GM18909 (cell line): ENCODE results near the gene CHAC2.
"Not testable (repeated sequence)": the region's sequence is repeated elsewhere in the genome, so short reads cannot be mapped to it uniquely, and the experiment has no call there.

Experiments used
- ATAC-seq: cut with Tn5 transposase; IDR thresholded peaks from one replicate; pipeline ENCODE4 v1.9.1; 2021; ENCODE audit warnings: mild to moderate bottlenecking; ENCODE audit not compliant: unreplicated experiment, poor library complexity

Gene CHAC2

DNA sequence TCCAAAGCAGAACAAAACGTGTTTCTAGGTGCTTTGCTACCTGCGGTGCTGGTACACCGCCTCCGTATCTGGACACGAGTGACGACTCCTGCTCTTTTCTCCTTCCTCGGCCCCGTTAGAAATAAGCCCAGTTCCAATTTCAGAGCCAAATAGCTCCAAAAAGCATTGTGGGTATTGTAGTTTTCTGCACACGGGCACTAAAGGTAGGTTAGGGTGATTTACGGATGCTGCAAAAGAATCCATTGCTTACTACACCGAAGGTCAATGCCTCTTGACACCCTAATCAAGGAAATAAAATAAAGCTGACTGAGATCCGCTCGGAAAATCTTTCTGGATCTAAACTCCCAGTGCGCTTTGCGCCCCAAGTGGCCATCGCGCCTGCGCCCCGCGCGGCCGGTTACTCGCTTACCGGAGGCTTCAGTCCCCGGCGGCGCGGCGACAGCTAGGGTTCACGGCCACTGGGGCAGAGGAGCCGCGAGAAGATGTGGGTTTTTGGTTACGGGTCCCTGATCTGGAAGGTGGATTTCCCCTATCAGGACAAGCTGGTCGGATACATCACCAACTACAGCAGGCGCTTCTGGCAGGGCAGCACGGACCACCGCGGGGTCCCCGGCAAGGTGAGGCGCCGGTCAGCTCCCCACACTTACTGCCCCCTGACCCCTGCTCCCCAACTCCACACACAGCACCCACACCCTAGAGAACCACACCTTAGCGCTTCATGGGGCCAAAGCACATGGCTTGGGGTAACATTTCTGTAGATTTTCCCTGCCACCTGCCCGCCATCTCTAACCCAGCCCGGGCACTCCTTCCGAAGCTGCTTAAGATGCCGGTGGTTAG, at the start of gene CHAC2:
Gene CHAC2, plus strand, starts transcription at position 400 of the 837 bp plus-strand sequence. Its CDS starts 83 bp downstream, at position 483.
- peak; percentile 93 for ATAC-seq

DNA sequence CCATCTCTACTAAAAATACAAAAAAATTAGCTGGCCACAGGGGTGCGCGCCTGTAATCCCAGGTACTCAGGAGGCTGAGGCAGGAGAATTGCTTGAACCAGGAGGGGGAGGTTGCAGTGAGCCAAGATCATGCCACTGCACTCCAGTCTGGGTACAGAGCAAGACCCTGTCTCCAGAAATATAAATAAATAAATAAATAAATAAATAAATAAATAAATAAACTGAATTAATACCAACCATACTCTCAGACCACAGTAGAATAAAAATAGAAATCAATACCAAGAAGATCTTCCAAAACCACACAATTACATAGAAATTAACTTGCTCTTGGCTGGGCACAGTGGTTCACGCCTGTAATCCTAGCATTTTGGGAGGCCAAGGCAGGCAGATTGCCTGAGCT, 46.7 kb upstream of the CHAC2 start:
- not testable (repeated sequence) for ATAC-seq

DNA sequence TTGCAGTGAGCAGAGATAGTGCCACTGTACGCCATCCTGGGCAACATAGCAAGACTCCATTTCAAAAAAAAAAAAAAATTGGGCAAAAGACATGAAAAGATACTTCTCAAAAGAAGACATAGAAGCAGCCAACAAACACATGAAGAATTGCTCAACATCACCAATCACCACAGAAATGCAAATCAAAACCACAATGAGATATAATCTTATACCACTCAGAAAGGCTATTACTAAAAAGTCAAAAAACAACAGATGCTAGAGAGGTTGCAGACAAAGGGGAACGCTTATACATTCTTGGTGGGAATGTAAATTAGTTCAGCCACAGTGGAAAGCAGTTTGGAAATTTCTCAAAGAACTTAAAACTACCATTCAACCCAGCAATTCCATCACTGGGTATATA, 43.1 kb upstream of the CHAC2 start:
- no peak for ATAC-seq

DNA sequence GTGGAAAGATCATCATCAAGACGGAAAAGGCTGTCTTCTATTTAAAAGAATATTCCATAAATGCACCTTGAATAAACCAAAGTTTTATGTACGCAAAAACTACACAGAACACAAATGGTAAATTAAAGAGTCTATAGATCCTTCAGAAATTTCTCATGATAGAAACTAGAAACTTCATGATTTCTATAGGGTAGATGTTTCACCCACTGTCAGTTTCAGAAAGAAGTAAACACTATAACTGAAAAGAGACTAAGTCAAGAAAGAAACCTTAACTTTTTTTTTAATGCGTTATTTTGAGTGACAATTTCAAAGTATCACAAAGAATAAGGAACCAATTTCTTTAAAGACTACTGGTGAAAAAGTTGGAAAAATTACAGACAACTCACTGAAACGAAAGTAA, 41.9 kb upstream of the CHAC2 start:
- ATAC-seq, result no peak

DNA sequence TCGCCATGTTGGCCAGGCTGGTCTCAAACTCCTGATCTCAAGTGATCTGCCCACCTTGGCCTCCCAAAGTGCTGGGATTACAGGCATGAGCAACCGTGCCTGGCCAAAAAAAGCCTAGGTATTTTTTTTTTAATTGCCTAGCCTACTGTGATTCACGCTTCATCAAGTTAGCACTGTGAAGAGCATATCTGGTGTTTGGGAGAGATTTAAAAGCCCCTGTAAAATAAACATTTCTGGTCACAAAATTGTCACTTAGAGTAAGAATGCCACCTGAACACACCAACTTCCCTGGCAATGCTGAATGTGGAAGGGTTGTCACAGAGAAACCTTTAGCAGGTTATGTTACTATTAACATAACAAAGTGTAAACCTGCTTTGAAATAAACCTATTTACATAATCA, 39.7 kb upstream of the CHAC2 start:
- no peak for ATAC-seq

DNA sequence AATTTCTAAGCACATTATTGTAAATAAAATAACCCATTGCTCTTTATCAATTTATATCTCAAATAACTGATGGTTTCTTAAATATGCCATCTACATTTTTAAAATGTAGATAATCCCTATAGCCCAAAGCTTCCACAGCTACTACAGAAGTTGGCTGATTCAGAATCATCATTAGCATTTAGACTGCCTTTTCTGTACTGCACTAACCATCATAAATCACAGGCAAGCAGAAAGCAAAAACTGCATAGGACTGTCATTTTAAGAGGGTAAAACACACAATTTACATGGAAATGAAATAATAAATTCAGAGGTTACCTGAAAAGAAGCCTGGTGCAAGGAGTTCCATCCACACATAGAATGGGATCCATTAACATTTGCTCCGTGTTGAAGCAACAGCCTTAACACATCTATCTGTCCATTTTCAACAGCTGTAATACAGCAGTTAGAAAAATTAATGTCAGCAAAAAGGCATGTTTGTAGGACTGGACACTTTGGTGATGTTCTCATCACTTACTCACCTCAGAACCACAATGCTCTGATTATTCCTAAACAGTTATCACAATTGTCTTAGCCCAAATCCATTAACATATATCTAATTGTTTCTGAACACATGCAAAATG, 38.4 kb upstream of the CHAC2 start:
- no peak for ATAC-seq

DNA sequence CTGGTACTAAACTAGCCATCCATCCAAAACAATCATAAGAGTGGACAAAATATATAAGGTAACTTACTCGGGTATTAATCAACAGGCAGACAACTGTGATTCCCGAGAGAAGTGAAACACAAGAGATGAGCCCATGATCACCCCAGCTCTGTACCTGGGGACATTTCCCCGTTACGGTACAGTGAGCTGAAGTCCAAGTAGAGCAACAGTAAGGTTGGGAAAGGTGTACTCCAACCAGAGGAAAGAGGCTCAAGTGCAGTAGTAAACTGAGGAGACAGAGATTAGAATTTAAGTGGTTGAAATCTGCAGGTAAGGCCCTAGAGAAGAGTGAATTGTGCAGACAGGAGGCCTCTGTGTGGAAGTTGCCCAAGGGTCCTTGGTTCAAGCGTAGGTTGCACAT, 30.5 kb upstream of the CHAC2 start:
- ATAC-seq, result no peak

DNA sequence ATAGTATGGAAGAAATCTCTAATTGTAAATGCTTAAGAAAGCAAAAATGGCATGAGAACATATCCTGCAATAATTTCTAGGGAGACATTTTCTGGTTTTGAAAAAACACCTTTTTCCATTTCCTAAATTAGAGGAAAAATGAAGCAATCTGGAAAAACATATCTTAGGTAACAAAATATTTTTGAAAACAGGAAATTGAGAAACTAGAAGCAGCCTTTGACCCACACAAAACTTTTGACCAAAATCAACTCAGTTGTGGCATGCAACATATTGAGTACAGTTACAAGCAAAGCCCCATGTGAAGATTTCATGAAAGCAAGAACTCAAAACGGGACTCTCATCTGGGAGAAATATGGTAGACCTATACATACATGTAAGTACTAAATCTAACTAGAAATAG, 28.6 kb upstream of the CHAC2 start:
- no peak for ATAC-seq

DNA sequence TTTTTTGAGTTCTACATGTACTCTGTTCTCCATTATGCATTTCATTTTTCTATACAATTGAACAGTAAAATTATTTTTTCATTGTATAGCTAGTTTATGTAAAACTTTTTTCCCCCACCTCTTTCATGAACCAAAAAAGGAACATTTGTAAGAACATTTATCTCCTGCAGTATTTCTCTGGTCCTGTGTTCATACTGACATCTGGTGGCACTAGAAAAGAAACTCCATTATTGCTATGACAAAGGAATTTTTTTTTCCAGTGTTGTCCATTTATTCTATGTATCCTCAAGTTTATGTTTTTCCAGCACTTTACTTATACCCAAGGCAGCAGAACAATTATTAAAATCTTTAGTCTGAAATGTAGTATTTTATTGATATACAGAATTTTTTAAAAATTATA, 27.4 kb upstream of the CHAC2 start:
- no peak for ATAC-seq

DNA sequence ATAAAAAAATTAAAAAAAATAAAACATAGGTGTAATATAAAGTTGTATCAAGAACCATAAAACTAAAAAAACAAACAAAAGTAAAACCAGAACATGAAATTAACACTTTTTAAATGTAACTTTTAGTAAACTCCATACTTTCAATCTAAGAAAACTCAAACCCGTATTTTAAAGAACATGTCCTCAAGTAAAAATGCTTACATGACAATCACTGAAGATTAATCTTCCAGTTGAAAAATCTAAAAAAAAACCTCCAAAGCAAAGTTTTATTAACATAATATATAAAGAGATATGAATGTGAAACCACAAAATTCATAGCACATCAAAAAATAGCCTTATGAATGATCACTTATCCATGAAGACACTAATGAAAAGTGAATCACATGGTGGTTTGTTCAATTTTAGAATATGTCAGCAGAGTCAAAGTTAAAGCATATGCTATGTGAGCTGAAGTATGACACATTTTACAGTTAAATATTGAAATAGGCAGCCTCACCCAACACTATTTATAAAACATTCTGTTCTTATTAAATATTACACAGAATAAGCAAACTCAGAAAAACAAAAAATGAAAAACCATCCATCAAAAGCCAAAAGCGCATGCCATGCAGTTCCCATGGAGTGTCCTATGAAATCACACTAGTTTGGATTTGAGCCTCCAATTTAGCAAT, 23.1 kb upstream of the CHAC2 start:
- ATAC-seq, result no peak

DNA sequence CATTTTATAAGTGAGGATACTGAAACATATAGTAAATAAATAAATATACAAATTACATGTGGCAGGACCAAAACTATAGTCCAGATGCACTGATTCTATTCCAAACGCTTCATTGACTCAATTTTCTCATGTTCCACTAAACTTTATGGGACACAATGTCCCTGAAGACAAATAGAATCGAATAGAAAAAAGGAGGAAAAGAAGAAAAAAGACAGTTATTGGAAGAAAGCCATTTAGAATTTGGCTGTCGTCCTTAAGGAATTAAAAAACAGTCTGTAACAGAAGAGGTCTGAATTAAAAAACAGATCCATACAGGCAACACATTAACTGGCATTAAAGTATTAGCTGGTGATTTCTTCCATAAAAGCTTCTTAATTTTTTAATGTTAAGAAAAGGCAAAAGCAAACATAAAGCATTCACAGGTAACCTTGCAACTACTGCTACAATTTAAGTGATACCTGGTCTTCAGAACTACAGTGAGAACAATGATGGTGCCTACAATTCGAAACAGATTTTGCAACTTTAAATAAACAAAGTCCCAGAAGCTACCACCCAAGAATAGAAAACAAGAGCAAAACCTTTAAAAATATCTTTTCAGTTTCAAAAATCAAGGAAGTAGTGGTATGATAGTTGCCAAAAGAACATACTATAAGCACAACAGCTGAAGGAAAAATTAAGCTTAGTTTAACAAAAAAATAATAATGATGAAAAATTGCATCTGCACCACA, 17.4 kb upstream of the CHAC2 start:
- ATAC-seq, result no peak

DNA sequence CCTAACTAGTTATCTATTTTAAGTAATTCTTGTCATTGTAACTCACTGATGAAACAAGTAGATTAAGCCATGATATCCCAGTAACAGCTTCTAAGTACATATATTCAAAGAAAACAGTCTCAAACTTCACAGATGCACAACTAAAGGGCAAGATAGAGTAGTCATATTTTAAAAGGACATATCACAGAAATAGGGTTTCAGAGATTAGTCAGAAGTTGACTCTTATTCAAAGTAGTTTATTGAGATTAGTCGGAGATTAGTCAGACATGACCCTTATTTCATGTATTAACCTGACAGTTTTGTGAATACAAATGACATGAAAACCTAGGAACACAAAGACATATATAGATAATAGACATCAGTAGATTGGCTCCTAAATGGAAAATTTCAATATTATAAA, 15.9 kb upstream of the CHAC2 start:
- ATAC-seq, result peak; percentile 93

DNA sequence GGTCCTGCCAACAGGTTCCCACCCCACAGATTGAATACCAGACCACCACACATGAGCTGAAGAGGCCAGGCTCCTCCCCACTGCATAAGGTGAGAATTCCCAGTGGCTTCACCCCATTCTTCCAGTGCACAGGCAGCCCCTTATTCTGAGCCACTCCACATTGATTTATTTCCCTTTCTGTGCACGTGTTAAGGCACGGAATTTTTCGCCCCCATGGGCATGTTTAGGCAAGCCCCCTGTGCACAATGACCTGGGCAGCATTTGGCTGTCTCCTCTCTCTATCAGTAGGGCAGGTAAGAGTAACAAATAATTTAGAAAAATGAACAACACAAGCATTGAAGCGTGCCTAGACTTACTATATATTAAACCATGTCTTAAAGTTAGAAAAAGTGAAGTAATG, 15.2 kb upstream of the CHAC2 start:
- no peak for ATAC-seq

DNA sequence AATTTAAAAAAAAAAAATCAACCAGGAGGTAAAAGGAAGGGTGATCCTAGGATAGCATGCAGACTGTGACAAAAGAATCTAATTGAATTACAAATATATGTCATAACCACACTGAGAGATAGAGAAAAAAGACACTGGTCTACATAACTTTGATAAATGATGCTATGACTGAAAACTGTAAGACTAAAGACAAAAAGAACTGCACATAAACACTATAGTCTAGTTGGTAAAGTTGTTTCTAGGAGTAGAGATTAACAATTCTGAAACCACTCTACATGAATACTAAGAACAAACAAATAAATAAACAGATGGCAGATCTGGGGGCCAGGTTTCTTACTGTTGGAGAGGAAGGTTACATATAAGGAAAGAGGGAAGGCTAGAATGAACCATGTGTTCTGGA, 14.6 kb upstream of the CHAC2 start:
- ATAC-seq, result no peak

DNA sequence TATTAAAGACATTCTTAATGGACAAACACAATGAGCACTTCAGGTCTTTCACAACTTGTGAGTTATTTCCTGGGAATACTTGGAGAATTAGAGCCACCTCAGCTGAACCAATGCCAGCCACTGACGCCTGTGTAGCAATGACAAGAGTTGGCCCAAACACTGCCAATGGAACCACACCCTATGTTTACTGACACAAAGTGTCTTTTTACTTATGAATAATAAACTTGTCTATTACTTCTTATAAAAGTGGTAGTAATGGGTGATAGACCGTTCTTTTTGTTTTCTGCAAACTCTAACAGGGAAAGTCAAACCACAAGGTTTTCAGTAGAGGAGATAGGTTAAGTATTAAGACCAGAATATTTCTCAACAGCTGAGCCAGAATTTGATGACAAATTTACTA, 12.5 kb upstream of the CHAC2 start:
- peak; percentile 34 for ATAC-seq

DNA sequence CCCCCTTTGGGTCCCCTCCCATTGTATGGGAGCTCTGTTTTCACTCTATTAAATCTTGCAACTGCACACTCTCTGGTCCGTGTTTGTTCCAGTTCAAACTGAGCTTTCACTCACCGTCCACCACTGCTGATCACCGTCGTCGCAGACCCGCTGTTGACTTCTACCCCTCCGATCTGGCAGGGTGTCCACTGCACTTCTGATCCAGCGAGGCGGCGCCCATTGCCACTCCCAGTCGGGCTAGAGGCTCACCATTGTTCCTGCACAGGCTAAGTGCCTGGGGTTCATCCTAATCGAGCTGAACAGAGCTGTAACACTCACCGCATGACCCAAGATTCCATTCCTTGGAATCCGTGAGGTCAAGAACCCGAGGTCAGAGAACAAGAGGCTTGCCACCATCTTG, 11.0 kb upstream of the CHAC2 start:
- ATAC-seq, result no peak

DNA sequence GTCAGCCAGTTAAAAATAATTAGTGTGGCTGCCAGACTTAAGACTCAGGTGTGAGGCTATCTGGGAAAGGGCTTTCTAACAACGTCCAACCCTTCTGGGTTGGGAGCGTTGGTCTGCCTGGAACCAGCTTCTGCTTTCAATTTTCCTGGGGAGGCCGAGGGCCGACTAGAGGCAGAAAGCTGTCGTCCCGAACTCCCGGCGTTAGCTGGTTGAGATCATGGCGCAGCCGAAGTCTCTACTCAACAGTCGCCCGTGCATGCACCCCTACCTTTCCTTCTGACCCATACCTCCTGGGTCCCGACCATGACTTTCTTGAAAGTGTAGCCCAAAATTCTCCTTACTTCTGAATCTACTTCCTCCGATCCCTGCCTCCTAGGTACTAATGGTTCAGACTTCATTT, 10.4 kb upstream of the CHAC2 start:
- ATAC-seq, result not testable (repeated sequence)

DNA sequence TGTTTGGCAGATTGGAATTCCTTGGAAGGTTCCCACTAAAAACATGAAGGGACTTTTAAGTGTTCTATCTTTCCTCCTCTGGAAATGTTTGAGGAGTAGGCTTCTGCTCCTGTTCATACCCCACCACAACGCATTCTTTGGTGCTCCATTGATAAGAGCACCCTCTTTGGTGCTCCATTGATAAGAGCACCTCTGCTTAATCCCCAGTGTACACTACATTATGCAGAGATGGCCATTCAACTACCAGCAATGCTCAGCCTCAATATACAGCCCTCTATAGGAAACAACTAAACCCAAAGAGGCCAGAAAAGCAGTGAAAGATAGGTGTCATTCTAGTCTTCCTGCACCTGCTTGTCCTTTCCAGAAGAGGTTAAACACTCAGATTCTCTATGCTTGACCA, 1.8 kb upstream of the CHAC2 start:
- ATAC-seq, result no peak

DNA sequence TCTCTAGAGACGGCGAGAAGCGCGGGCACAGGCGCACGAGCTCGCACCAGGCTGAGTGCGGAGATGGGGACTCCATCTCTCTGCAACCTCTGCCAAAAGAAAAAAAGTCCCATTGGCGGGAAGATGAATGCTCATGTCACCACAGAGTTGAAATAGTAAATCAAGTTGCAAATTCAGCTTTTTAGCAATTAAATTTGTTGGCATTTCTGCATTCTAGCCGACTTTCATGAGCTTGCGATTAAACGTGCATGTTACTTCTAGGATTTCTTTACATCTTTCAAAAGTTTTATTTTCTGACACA, 588 bp downstream of the CHAC2 start:
- ATAC-seq, result peak; percentile 55

DNA sequence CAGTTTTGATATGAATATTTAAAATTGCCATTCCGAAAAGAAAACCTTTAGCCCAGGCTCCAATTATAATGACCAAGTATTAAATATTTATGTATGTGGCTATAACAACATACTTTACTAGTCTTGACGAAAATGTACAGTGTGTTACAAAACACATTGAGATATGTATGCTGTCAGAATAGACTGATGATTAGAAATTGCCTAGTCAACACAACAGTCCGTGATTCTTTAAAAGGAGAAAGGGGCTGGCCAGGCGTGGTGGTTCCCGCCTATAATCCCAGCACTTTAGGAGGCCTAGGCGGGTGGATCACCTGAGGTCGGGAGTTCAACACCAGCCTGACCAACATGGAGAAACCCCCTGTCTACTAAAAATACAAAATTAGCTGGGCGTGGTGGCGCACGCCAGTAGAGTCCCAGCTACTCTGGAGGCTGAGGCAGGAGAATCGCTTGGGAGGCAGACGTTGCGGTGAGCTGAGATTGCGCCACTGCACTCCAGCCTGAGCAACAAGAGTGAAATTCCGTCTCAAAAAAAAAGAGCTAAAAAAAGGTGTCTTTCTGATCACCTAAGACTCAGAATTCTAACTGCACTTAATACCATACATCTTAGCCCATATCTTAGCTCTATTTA, 1.8 kb downstream of the CHAC2 start:
- no peak for ATAC-seq

DNA sequence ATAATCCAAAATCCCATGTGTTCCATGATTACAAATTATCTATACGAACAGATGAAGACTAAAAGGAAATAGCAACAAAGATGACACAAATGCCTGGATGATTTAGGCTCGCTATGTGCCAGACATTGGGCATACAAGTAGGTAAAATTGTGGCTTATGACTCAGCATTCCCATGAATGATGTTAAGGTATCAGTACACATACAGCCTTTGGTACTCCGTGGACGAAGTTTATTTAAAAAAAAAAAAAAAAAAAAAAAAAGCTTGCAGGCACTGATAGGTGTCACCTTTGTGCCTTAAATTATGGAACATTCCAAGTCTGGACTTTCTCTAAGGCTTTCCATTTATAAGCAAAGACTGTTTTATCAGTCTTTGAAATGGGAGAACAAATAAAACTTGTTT, 2.7 kb downstream of the CHAC2 start:
- no peak for ATAC-seq
